AG10803 (cell line): ENCODE results near the gene TIAL1.
A peak's percentile ranks its signal among the peaks of the same experiment; 100 is the strongest.

ENCODE experiments used
- DNase-seq: peaks from one replicate; pipeline ENCODE4 v3.0.0; 2010; ENCODE audit warnings: low read depth
- H3K4me3 ChIP-seq: 2 replicates; pipeline ENCODE4 v1.5.1; 2011; ENCODE audit warnings: mild to moderate bottlenecking, low read length, control low read depth
- TF ChIP-seq, protein P1 (sequence below): conservative IDR thresholded peaks from 2 replicates; pipeline ENCODE4 v1.5.1; 2011; ENCODE audit warnings: mild to moderate bottlenecking, low read length, control low read depth, inconsistent platforms

TIAL1 gene

DNA sequence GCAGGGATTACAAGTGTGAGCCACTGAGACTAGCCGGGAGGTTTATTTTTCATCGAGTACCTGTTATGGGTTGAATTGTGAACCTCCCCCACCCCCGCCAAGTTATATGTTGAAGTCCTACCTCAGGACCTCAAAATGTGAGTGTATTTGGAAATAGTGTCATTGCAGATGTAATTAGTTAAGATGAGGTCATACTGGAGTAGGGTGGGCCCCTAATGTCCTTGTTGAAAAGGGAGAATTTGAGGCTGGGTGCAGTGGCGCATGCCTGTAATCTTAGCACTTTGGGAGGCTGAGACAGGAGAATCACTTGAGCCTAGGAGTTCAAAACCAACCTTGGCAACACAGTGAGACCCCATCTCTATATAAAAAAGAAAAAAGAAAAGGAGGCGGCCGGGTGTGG lies 43.6 kb upstream of the TIAL1 start:
- H3K4me3 ChIP-seq, result no peak overlapping the region
- TF ChIP-seq, protein P1, sequence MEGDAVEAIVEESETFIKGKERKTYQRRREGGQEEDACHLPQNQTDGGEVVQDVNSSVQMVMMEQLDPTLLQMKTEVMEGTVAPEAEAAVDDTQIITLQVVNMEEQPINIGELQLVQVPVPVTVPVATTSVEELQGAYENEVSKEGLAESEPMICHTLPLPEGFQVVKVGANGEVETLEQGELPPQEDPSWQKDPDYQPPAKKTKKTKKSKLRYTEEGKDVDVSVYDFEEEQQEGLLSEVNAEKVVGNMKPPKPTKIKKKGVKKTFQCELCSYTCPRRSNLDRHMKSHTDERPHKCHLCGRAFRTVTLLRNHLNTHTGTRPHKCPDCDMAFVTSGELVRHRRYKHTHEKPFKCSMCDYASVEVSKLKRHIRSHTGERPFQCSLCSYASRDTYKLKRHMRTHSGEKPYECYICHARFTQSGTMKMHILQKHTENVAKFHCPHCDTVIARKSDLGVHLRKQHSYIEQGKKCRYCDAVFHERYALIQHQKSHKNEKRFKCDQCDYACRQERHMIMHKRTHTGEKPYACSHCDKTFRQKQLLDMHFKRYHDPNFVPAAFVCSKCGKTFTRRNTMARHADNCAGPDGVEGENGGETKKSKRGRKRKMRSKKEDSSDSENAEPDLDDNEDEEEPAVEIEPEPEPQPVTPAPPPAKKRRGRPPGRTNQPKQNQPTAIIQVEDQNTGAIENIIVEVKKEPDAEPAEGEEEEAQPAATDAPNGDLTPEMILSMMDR, result no peak
- no peak for DNase-seq

DNA sequence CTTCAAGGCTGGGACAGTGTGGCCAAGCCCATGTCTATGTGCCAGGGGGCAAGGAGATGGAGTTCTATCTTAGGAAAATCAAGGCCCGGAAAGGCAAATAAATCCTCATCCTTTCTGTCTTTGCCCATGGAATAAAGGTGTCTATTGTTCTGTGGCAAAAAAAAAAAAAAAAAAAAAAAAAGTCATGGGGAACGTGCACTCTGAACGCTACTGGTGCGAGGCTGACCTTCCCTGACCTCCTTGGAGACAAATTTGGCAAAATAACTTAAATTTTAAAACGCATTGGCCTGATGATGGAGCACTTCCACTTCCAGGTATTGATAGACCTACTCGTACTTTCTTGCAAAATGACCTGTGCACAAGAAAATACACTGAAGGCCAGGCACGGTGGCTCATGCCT lies 42.2 kb upstream of the TIAL1 start:
- H3K4me3 ChIP-seq, result no peak overlapping the region
- no peak for DNase-seq
- TF ChIP-seq, protein P1, result no peak

DNA sequence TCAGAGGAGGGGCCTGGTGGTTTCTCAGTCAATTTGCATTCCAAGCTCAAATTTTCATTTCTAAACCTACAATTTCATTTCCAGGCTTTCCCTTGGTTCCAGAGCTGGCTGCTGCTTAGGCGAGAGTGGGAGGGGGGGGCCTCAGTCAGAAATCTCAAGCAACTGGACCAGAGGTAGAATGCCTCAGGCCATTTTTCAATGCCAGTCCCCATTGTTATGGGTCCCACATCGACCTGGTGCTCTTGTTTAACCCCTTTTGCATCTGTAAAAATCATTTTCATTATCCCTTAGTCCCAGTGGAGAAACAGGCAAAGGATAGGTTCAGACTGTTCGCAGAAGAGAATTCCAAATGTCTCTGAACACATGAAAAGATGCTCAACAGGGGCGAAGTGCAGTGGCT lies 40.9 kb upstream of the TIAL1 start:
- no peak overlapping the region for H3K4me3 ChIP-seq
- no peak for DNase-seq
- TF ChIP-seq, protein P1, result no peak

DNA sequence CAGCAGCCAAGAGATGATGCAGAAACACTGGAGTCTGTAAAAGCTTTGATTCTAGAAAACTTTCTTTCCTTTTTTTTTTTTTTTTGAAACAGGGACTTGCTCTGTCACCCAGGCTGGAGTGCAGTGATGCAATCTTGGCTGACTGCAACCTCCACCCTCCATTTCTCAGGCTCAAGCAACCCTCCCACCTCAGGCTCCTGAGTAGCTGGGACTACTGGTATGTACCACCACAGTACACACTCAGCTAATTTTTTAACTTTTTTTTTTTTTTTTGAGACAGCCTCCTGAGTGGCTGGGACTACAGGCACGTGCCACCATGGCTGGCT lies 37.4 kb upstream of the TIAL1 start:
- peak; percentile 54 for DNase-seq

DNA sequence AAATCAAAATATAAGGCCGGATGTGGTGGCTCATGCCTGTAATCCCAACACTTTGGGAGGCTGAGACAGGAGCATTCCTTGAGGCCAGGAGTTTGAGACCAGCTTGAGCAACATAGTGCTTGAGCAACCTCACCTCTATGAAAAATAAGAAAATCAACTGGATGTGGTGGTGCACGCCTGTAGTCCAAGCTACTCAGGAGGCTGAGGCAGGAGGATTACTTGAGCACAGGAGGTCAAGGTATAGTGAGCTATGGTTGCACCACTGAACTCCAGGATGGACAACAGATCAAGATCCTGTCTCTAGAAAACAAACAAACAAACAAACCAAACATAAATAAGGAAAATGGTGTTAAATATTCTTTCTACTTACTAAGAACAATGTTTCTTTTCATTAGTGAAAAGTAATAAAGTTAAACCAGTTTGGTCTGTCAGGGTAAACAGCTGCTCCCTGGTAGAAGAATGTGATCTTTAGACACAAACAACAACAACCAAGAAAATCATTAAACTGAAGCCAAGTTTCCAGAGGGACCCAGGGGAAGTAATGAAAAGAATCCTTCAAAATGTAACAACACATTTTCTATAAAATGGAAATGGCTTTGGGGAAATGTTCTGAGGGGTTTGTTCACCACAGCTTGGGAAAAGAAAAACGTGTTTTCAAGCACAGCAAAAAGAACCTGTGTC lies 36.9 kb upstream of the TIAL1 start:
- TF ChIP-seq, protein P1, result no peak
- DNase-seq, result no peak

More for the DNA sequence above, 37.4 kb upstream of the TIAL1 start:
- H3K4me3 ChIP-seq, result no peak overlapping the region
- TF ChIP-seq, protein P1, result no peak

DNA sequence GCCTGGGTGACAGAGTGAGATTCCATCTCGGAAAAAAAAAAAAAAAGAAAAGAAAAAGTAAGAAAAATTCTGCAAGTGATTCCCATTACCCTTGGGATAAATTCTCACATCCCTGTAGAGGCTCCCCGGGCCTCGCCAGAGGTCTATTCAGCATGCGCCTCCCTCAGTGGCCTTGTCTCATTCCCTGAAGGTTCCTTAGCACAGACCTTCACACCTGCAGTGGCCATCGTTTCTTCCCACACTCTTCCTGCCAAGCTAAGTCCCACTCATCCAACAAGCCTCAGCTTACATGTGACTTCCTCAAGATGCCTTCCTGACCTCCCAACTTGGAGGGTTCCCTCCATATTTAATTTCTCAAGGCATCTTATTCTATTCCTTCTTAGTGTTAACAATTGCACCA lies 33.5 kb upstream of the TIAL1 start:
- H3K4me3 ChIP-seq, result no peak overlapping the region
- TF ChIP-seq, protein P1, result no peak
- DNase-seq, result no peak

More for the DNA sequence above, 36.9 kb upstream of the TIAL1 start:
- no peak overlapping the region for H3K4me3 ChIP-seq

DNA sequence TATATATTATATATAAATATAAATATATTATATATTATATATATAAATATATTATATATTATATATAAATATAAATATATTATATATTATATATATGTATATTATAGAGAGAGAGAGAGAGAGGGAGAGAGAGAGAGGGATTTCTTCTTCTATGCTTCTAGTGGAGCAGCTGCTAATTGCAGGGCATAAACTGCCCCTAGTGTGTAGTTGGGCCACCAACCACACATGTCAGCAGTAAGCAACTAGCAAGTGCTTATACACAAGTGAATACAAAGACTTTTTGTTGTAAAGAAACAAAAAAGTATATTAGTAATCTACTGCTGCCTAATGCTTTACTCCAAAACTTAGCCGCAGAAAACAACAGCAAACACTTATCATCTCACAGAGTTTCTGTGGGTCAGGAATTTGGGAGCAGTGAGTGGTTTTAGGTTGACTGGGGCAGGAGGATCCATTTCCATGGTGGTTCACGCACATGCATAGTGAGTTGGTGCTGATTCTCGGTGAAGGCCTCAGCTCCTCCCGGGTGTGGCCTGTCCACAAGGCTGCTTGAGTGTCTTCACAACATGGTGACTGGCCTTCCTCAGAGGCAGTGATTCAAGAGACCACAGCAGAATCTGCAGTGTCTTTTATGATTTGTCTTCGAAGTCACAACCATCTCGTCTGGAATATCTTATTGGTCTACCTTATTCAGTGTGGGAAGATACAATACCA lies 29.0 kb upstream of the TIAL1 start:
- TF ChIP-seq, protein P1, result no peak
- H3K4me3 ChIP-seq, result no peak overlapping the region
- DNase-seq, result no peak
